Inflammatory macrophage (primary cell): ENCODE data around the gene SCUBE1.
"Not testable (repeated sequence)": the region's sequence is repeated elsewhere in the genome, so short reads cannot be mapped to it uniquely, and the experiment has no call there.

Experiments
- DNase-seq, 2 donors: peaks; one replicate each; pipeline ENCODE4 v3.0.0-alpha.2; 2020 to 2022

SCUBE1 gene

GRCh38 chr22:43300891-43301676 is 42.1 kb downstream of the SCUBE1 start:
- DNase-seq: no peak

- no peak for DNase-seq
Observed at GRCh38 chr22:43299736-43300135, 43.4 kb downstream of the SCUBE1 start.

GRCh38 chr22:43298062-43298801 is 44.9 kb downstream of the SCUBE1 start:
- no peak for DNase-seq

- no peak for DNase-seq
Observed at GRCh38 chr22:43297270-43298061, 45.7 kb downstream of the SCUBE1 start.

- DNase-seq: no peak
Observed at GRCh38 chr22:43296276-43296902, 46.8 kb downstream of the SCUBE1 start.

GRCh38 chr22:43295660-43296059 is 47.5 kb downstream of the SCUBE1 start:
- DNase-seq: no peak

GRCh38 chr22:43295173-43295572 is 48.0 kb downstream of the SCUBE1 start:
- peak in 1 of 2 donors; percentile 20 for DNase-seq

GRCh38 chr22:43293655-43294392 is 49.3 kb downstream of the SCUBE1 start:
- peak; percentile 59 to 73 for DNase-seq

GRCh38 chr22:43293259-43293654 is 49.9 kb downstream of the SCUBE1 start:
- DNase-seq: no peak

GRCh38 chr22:43292630-43293018 is 50.5 kb downstream of the SCUBE1 start:
- no peak for DNase-seq

GRCh38 chr22:43291381-43291780 is 51.8 kb downstream of the SCUBE1 start:
- no peak for DNase-seq

- DNase-seq: peak; percentile 35 to 54
Observed at GRCh38 chr22:43289976-43290721, 53.0 kb downstream of the SCUBE1 start.

GRCh38 chr22:43289531-43289963 is 53.6 kb downstream of the SCUBE1 start:
- peak; percentile 42 to 44 for DNase-seq

- no peak for DNase-seq
Observed at GRCh38 chr22:43288807-43289420, 54.3 kb downstream of the SCUBE1 start.

- DNase-seq: no peak
Observed at GRCh38 chr22:43288378-43288777, 54.8 kb downstream of the SCUBE1 start.

GRCh38 chr22:43287441-43287840 is 55.7 kb downstream of the SCUBE1 start:
- DNase-seq: no peak

- no peak for DNase-seq
Observed at GRCh38 chr22:43281394-43281793, 61.8 kb downstream of the SCUBE1 start.

- not testable (repeated sequence) for DNase-seq
Observed at GRCh38 chr22:43280523-43280886, 62.7 kb downstream of the SCUBE1 start.

GRCh38 chr22:43279867-43280522 is 63.2 kb downstream of the SCUBE1 start:
- no peak for DNase-seq

- DNase-seq: peak in 1 of 2 donors; percentile 31
Observed at GRCh38 chr22:43277987-43278601, 65.1 kb downstream of the SCUBE1 start.
